ENCODE measurements around the gene KCNJ9. TPM values are rescaled to one million over a fixed set of nuclear protein-coding genes. Genes with fewer than 3 reads are reported as not detected.

The KCNJ9 gene
- polyA plus RNA-seq, 1 donor from 2014 or later, result 8.0 TPM

DNA sequence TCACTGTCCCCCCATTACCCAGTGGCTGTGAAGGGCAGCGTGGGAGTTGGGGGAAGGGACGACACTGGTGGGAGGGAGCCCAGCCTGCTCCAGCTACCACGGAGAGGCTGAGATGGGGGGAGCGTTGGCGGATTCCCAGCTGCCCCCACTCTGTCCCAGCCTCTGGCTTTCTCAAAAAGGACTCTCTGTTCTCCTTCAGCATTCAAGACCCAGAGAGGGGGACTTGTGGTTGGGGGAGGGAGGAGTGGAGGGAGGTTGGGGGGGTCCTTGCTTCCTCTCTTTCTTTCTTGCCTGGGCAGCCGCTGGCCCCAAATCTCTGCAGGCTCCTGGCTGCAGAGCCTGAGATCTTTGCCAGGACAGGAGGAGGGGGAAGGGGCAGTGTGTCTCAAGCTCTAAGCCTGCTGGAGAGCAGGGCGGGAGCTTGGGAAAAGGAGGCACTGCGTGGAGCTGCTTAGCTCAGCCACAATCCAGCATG is 36.4 kb downstream of the KCNJ9 start:
- Histone ChIP-seq H3K27me3 (ENCODE audit: insufficient read depth, low read depth, low read length) (no peaks in the 10 kb centered on the region), H3K9me3 (ENCODE audit: low read length) (no peaks in the 10 kb centered on the region), H3K9ac (ENCODE audit: low read length) (no peak overlapping the region), H4K20me1 (ENCODE audit: insufficient read depth) (no peaks in the 10 kb centered on the region), H3K79me2 (replicated peaks; ENCODE audit: insufficient read depth, low read length) (no peaks in the 10 kb centered on the region), H2AFZ (ENCODE audit: low read depth, low read length) (no peak overlapping the region), H3F3A (ENCODE audit: insufficient read depth, low read length, poor library complexity, severe bottlenecking) (no peaks in the 10 kb centered on the region), H3K36me3 (ENCODE audit: insufficient read depth, low read length) (no peaks in the 10 kb centered on the region), H3K4me2 (ENCODE audit: low read length) (no peak overlapping the region), H3K4me3 (ENCODE audit: low read length) (no peak overlapping the region), H3K9me2 (ENCODE audit: insufficient read depth, low read length) (no peaks in the 10 kb centered on the region), H3K27ac (ENCODE audit: low read length) (no peak overlapping the region)
- TF ChIP-seq EP300 (conservative IDR thresholded peaks at IDR 0.05; ENCODE audit: poor library complexity, severe bottlenecking) (no peak), POLR2AphosphoS5 (IDR thresholded peaks at IDR 0.05) (no peak), EZH2 (IDR thresholded peaks at IDR 0.05; ENCODE audit: borderline replicate concordance, insufficient read depth, low read length, poor library complexity, severe bottlenecking) (no peak), RAD21 (conservative IDR thresholded peaks at IDR 0.05) (no peak), REST (IDR thresholded peaks at IDR 0.05; ENCODE audit: borderline replicate concordance) (no peak), TAF1 (IDR thresholded peaks at IDR 0.05; ENCODE audit: low read depth) (no peak), MXI1 (conservative IDR thresholded peaks at IDR 0.05; ENCODE audit: poor library complexity, severe bottlenecking) (no peak), SMC3 (conservative IDR thresholded peaks at IDR 0.05; ENCODE audit: poor library complexity) (no peak)
- TF ChIP-seq, protein P1, sequence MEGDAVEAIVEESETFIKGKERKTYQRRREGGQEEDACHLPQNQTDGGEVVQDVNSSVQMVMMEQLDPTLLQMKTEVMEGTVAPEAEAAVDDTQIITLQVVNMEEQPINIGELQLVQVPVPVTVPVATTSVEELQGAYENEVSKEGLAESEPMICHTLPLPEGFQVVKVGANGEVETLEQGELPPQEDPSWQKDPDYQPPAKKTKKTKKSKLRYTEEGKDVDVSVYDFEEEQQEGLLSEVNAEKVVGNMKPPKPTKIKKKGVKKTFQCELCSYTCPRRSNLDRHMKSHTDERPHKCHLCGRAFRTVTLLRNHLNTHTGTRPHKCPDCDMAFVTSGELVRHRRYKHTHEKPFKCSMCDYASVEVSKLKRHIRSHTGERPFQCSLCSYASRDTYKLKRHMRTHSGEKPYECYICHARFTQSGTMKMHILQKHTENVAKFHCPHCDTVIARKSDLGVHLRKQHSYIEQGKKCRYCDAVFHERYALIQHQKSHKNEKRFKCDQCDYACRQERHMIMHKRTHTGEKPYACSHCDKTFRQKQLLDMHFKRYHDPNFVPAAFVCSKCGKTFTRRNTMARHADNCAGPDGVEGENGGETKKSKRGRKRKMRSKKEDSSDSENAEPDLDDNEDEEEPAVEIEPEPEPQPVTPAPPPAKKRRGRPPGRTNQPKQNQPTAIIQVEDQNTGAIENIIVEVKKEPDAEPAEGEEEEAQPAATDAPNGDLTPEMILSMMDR (IDR thresholded peaks at IDR 0.05; ENCODE audit: poor library complexity, severe bottlenecking), result no peak

DNA sequence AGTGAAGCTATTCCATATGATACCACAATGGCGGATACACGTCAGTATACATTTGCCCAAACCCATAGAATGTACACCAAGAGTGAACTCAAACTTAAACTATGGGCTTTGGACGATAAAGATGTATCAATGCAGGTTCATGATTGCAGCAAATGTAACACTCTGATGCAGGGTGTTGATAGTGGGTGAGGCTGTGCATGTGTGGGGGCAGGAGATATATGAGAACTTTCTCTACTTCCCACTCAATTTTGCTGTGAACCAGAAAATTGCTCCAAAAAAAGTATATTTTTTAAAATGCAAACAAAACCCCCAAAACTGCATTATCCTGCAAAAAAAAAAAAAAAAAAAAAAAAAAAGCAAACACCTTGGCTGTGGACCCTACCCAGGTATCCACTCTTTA is 37.6 kb downstream of the KCNJ9 start:
- Histone ChIP-seq H3K27me3 (ENCODE audit: insufficient read depth, low read depth, low read length) (no peaks in the 10 kb centered on the region), H3K9me2 (ENCODE audit: insufficient read depth, low read length) (no peaks in the 10 kb centered on the region), H3F3A (ENCODE audit: insufficient read depth, low read length, poor library complexity, severe bottlenecking) (no peaks in the 10 kb centered on the region), H3K27ac (ENCODE audit: low read length) (no peak overlapping the region), H4K20me1 (ENCODE audit: insufficient read depth) (no peaks in the 10 kb centered on the region), H3K36me3 (ENCODE audit: insufficient read depth, low read length) (no peaks in the 10 kb centered on the region), H3K9ac (ENCODE audit: low read length) (no peak overlapping the region), H3K4me3 (ENCODE audit: low read length) (no peak overlapping the region), H3K9me3 (ENCODE audit: low read length) (no peaks in the 10 kb centered on the region), H3K79me2 (replicated peaks; ENCODE audit: insufficient read depth, low read length) (no peaks in the 10 kb centered on the region), H2AFZ (ENCODE audit: low read depth, low read length) (no peak overlapping the region), H3K4me2 (ENCODE audit: low read length) (no peak overlapping the region)
- TF ChIP-seq EZH2 (IDR thresholded peaks at IDR 0.05; ENCODE audit: borderline replicate concordance, insufficient read depth, low read length, poor library complexity, severe bottlenecking), result no peak
- TF ChIP-seq SMC3 (conservative IDR thresholded peaks at IDR 0.05; ENCODE audit: poor library complexity), result no peak
- TF ChIP-seq EP300 (conservative IDR thresholded peaks at IDR 0.05; ENCODE audit: poor library complexity, severe bottlenecking), result no peak
- no peak for TF ChIP-seq RAD21 (conservative IDR thresholded peaks at IDR 0.05)
- TF ChIP-seq POLR2AphosphoS5 (IDR thresholded peaks at IDR 0.05), result no peak
- TF ChIP-seq MXI1 (conservative IDR thresholded peaks at IDR 0.05; ENCODE audit: poor library complexity, severe bottlenecking), result no peak
- TF ChIP-seq, protein P1 (IDR thresholded peaks at IDR 0.05; ENCODE audit: poor library complexity, severe bottlenecking), result no peak
- TF ChIP-seq TAF1 (IDR thresholded peaks at IDR 0.05; ENCODE audit: low read depth), result no peak
- TF ChIP-seq REST (IDR thresholded peaks at IDR 0.05; ENCODE audit: borderline replicate concordance), result no peak

All from neural cell (in vitro differentiated cells).